ENCODE data around the gene RASGRF2. TPM values are rescaled to one million over a fixed set of nuclear protein-coding genes. Genes with fewer than 3 reads are reported as not detected.

RASGRF2 gene
- total and polyA plus RNA-seq, 2 of the 13 experiments (the other 11 are each of a cell fraction or from before 2014, with no cell fraction given): 23.6 to 29.0 TPM

DNA sequence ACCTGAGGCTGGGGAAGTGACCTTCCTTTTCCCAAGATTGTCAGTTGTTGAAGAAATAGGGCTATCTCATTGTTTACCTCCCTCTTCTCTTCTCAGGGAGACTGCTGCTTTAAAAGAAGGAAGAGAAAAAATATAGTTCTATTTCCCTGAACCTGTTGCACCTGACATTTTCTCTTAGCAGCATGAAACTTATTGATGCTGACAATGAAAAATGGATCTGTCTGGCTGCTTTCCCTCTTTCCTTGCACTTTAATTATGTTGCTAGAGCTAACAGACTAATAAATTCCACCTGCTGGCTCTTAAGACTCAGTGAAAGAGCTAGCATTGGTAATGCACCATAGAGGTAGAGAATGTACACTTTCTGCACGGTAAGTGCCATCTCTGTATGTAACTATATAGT is 266.8 kb downstream of the RASGRF2 start:
- no peaks in the 10 kb centered on the region for H3K9me3 ChIP-seq (ENCODE audit: low read length)
- H3K27ac ChIP-seq (ENCODE audit: extremely low read length, insufficient read depth, low read length): no peak overlapping the region
- FAIRE-seq: no peak
- in situ Hi-C loops (cut with HindIII; ENCODE audit: extremely low pct_ligation_motif_present, low pct_unique_long_range_greater_than_20kb) (no loop called here), intact Hi-C loops (cut with micrococcal nuclease; ENCODE audit: unreplicated experiment) (no loop called here)
- TF ChIP-seq POLR2A (IDR thresholded peaks at IDR 0.05; ENCODE audit: insufficient read depth in 1 of 2, low read depth in 2 of 2, low read length in 2 of 2) (no peak), ZNF235 (CRISPR knock-in tag; IDR thresholded peaks at IDR 0.05; ENCODE audit: borderline replicate concordance) (no peak), BRD4 (CRISPR knock-in tag; IDR thresholded peaks at IDR 0.05) (no peak), CENPX (CRISPR knock-in tag; IDR thresholded peaks at IDR 0.05) (no peak), ZBTB1 (CRISPR knock-in tag; IDR thresholded peaks at IDR 0.05; ENCODE audit: borderline replicate concordance) (no peak), ZKSCAN5 (CRISPR knock-in tag; IDR thresholded peaks at IDR 0.05) (no peak), HCFC1 (IDR thresholded peaks at IDR 0.05; ENCODE audit: low read depth, low read length) (no peak), SOX13 (IDR thresholded peaks at IDR 0.05) (no peak), SOX13 (CRISPR knock-in tag; conservative IDR thresholded peaks at IDR 0.05 in 1 of 2, IDR thresholded peaks at IDR 0.05 in 1 of 2) (no peak), ZFAT (CRISPR knock-in tag; conservative IDR thresholded peaks at IDR 0.05) (no peak), SMARCC2 (IDR thresholded peaks at IDR 0.05) (no peak), CREM (IDR thresholded peaks at IDR 0.05) (no peak), CREM (CRISPR knock-in tag; IDR thresholded peaks at IDR 0.05) (no peak), FOSL2 (CRISPR knock-in tag; IDR thresholded peaks at IDR 0.05) (no peak), EED (CRISPR knock-in tag; IDR thresholded peaks at IDR 0.05) (no peak)
- TF ChIP-seq, protein P1, sequence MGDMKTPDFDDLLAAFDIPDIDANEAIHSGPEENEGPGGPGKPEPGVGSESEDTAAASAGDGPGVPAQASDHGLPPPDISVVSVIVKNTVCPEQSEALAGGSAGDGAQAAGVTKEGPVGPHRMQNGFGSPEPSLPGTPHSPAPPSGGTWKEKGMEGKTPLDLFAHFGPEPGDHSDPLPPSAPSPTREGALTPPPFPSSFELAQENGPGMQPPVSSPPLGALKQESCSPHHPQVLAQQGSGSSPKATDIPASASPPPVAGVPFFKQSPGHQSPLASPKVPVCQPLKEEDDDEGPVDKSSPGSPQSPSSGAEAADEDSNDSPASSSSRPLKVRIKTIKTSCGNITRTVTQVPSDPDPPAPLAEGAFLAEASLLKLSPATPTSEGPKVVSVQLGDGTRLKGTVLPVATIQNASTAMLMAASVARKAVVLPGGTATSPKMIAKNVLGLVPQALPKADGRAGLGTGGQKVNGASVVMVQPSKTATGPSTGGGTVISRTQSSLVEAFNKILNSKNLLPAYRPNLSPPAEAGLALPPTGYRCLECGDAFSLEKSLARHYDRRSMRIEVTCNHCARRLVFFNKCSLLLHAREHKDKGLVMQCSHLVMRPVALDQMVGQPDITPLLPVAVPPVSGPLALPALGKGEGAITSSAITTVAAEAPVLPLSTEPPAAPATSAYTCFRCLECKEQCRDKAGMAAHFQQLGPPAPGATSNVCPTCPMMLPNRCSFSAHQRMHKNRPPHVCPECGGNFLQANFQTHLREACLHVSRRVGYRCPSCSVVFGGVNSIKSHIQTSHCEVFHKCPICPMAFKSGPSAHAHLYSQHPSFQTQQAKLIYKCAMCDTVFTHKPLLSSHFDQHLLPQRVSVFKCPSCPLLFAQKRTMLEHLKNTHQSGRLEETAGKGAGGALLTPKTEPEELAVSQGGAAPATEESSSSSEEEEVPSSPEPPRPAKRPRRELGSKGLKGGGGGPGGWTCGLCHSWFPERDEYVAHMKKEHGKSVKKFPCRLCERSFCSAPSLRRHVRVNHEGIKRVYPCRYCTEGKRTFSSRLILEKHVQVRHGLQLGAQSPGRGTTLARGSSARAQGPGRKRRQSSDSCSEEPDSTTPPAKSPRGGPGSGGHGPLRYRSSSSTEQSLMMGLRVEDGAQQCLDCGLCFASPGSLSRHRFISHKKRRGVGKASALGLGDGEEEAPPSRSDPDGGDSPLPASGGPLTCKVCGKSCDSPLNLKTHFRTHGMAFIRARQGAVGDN (CRISPR knock-in tag; IDR thresholded peaks at IDR 0.05): no peak
- TF ChIP-seq, protein P2, sequence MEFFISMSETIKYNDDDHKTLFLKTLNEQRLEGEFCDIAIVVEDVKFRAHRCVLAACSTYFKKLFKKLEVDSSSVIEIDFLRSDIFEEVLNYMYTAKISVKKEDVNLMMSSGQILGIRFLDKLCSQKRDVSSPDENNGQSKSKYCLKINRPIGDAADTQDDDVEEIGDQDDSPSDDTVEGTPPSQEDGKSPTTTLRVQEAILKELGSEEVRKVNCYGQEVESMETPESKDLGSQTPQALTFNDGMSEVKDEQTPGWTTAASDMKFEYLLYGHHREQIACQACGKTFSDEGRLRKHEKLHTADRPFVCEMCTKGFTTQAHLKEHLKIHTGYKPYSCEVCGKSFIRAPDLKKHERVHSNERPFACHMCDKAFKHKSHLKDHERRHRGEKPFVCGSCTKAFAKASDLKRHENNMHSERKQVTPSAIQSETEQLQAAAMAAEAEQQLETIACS (CRISPR knock-in tag; IDR thresholded peaks at IDR 0.05): no peak
- H3K27me3 ChIP-seq (ENCODE audit: control insufficient read depth in 1 of 2, insufficient read depth in 2 of 2, low read length in 2 of 2): no peaks in the 10 kb centered on the region
- no peak for ATAC-seq
- BruUV-seq (replicated peaks): no TSS peak
- H3K4me1 ChIP-seq (ENCODE audit: insufficient read depth, low read length): peaks cover 1% of the 10 kb centered on the region; the same call in 1 of the 2 replicates
- H2AFZ ChIP-seq (ENCODE audit: low read length): no peak overlapping the region
- no peaks in the 10 kb centered on the region for H4K20me1 ChIP-seq (ENCODE audit: insufficient read depth, low read length)
- DNase-seq (ENCODE audit: low spot score): no peak
- ChIA-PET POLR2A (no interaction called here), CTCF (ENCODE audit: low intra/inter-chr PET ratio, low total read pairs) (no interaction called here)
- no peaks in the 10 kb centered on the region for H3K79me2 ChIP-seq (ENCODE audit: insufficient read depth, low read length)
- no peak overlapping the region for H3K9ac ChIP-seq (ENCODE audit: insufficient read depth, low read depth, low read length)
- peaks cover 7 to 10% of the 10 kb centered on the region in 2 experiments; a peak in 3 of 5 replicates for H3K36me3 ChIP-seq (replicated peaks in 1 of 2; ENCODE audit: control insufficient read depth in 1 of 2, insufficient read depth in 2 of 2, low read length in 2 of 2)
- no peak overlapping the region for H3K4me3 ChIP-seq (replicated peaks in 1 of 3; ENCODE audit: insufficient read depth in 1 of 3, low read depth in 2 of 3, low read length in 3 of 3)
- no peak overlapping the region for H3K4me2 ChIP-seq (ENCODE audit: low read depth, low read length)
- WGBS (ENCODE audit: low lambda C conversion rate): 86% methylated on average over 1 of the region's 1 CpG

Data from HepG2 (cell line).